DND-41 (cell line): ENCODE measurements around the gene SLC24A4.

ENCODE experiments used
- ATAC-seq: fragments of 200-7000 bp; cut with Tn5 transposase; 3 replicates; pipeline ENCODE4 v1.9.1; 2021; ENCODE audit warnings: low read depth; ENCODE audit not compliant: insufficient read depth
- DNase-seq: peaks from one replicate; pipeline ENCODE4 v3.0.0-alpha.2; 2020
- H2AFZ ChIP-seq: 2 replicates; pipeline ENCODE4 v1.6.0; 2012; ENCODE audit warnings: low read depth, low read length
- H3K27ac ChIP-seq: 2 replicates; pipeline ENCODE4 v1.5.1; 2012; ENCODE audit warnings: low read length, inconsistent platforms
- H3K27me3 ChIP-seq: fragments of 200-600 bp; sonication (generic); 2 replicates; pipeline ENCODE4 v1.6.0; 2012; ENCODE audit warnings: low read length, mild to moderate bottlenecking, inconsistent platforms; ENCODE audit not compliant: insufficient read depth, poor library complexity
- H3K36me3 ChIP-seq: 2 replicates; pipeline ENCODE4 v1.5.1; 2012; ENCODE audit warnings: low read length, inconsistent platforms; ENCODE audit not compliant: insufficient read depth
- H3K4me1 ChIP-seq: 2 replicates; pipeline ENCODE4 v1.5.1; 2012; ENCODE audit warnings: mild to moderate bottlenecking, low read length; ENCODE audit not compliant: insufficient read depth
- H3K4me2 ChIP-seq: 2 replicates; pipeline ENCODE4 v1.6.0; 2012; ENCODE audit warnings: mild to moderate bottlenecking, moderate library complexity, low read length, inconsistent platforms; ENCODE audit not compliant: insufficient read depth
- H3K4me3 ChIP-seq, 2 experiments: fragments of 200-600 bp in 1 of 2; shearing (Covaris generic) in 1 of 2; 2 replicates each; pipeline ENCODE4 v1.5.1; 2012 to 2016; ENCODE audit warnings: inconsistent platforms in 2 of 2, low read length in 2 of 2, mild to moderate bottlenecking in 2 of 2, low read depth in 1 of 2, moderate library complexity in 1 of 2
- H3K79me2 ChIP-seq: 2 replicates; pipeline ENCODE4 v1.6.0; 2012; ENCODE audit warnings: low read length, inconsistent platforms; ENCODE audit not compliant: insufficient read depth
- H3K9ac ChIP-seq: 2 replicates; pipeline ENCODE4 v1.6.0; 2012; ENCODE audit warnings: low read depth, mild to moderate bottlenecking, inconsistent platforms, low read length, moderate library complexity
- H3K9me3 ChIP-seq: 2 replicates; pipeline ENCODE4 v1.5.1; 2012; ENCODE audit warnings: low read length, moderate library complexity, mild to moderate bottlenecking, inconsistent platforms; ENCODE audit not compliant: insufficient read depth, severe bottlenecking
- H4K20me1 ChIP-seq: 2 replicates; pipeline ENCODE4 v1.6.0; 2012; ENCODE audit warnings: low read length; ENCODE audit not compliant: insufficient read depth
- CTCF ChIP-seq: IDR thresholded peaks from 2 replicates; pipeline ENCODE4 v1.5.1; 2012; ENCODE audit warnings: borderline replicate concordance, low read length, moderate library complexity, mild to moderate bottlenecking; ENCODE audit not compliant: poor library complexity, severe bottlenecking; ENCODE audit errors: extremely low read depth
- EZH2 ChIP-seq: IDR thresholded peaks from 3 replicates; pipeline ENCODE4 v1.6.1; 2012; ENCODE audit warnings: borderline replicate concordance, low read depth, mild to moderate bottlenecking, moderate library complexity, low read length, inconsistent platforms; ENCODE audit not compliant: severe bottlenecking

Gene SLC24A4

GRCh38 chr14:92527721-92528120 is 204.8 kb downstream of the SLC24A4 start:
- no peak for DNase-seq
- no peaks in the 10 kb centered on the region for H4K20me1 ChIP-seq
- no peaks in the 10 kb centered on the region for H3K9me3 ChIP-seq
- H3K9ac ChIP-seq, result no peak overlapping the region
- no peaks in the 10 kb centered on the region for H3K4me1 ChIP-seq
- H3K79me2 ChIP-seq, result no peaks in the 10 kb centered on the region
- no peak overlapping the region for H3K27ac ChIP-seq
- H3K27me3 ChIP-seq, result no peaks in the 10 kb centered on the region
- TF ChIP-seq CTCF, result no peak
- H2AFZ ChIP-seq, result no peak overlapping the region
- H3K4me2 ChIP-seq, result no peak overlapping the region
- no peak overlapping the region for H3K4me3 ChIP-seq
- H3K36me3 ChIP-seq, result no peaks in the 10 kb centered on the region
- no peak for ATAC-seq

DNA sequence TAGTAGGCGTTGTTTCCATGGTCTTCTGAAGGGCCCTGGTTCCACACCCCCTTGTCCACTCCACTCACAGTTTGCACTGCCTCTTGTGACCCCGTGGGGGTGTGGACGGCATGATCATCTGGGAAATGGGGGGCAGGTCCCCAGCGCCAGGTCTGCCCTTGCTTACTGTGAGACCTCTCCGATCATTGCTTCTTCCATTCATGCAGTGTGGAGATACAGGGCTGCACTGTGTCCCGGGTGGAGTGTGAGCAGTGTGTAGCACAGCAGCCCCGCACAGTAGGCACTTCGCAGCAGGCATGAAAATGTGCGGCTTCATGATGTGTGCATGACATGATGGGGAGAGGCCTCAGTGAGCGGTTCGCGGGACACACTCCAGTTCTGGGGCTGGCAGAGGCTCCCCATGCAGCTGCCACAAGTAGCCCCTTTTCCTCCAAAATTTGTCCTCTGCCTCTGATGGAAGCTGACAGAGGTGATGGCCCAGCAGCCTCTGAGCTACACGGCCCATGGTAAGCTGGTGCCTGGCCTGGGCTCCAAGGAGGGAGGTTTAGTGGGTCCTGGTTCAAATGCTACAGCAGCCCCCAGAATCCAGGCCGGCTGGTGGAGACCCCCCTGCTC is 205.6 kb downstream of the SLC24A4 start:
- no peak overlapping the region for H3K9ac ChIP-seq
- H3K4me1 ChIP-seq, result no peaks in the 10 kb centered on the region
- H3K9me3 ChIP-seq, result no peaks in the 10 kb centered on the region
- no peak overlapping the region for H3K4me2 ChIP-seq
- no peaks in the 10 kb centered on the region for H4K20me1 ChIP-seq
- H2AFZ ChIP-seq, result no peak overlapping the region
- no peak for DNase-seq
- no peak overlapping the region for H3K4me3 ChIP-seq
- no peaks in the 10 kb centered on the region for H3K27me3 ChIP-seq
- H3K36me3 ChIP-seq, result no peaks in the 10 kb centered on the region
- no peak overlapping the region for H3K27ac ChIP-seq
- no peak for ATAC-seq
- TF ChIP-seq EZH2 (no peak), CTCF (no peak)
- no peaks in the 10 kb centered on the region for H3K79me2 ChIP-seq

DNA sequence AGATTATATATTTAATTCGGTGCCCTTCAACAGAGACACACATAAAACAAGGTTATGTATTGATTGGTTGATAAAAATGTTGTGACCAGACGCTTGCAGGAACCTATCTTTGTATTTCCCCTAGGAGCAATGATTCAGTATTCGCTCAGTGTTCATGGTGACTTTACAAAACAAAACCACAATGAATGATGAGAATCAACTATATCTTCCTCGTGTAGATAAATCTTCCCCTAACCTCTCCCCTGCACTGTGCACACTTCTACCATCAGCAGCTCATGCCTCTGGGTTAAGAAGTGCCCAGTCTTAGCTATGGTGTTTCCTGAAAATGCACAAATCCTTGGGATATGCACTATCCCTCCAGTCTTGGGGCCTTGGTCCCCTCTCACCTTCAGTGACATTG is 206.9 kb downstream of the SLC24A4 start:
- no peak overlapping the region for H3K4me2 ChIP-seq
- H4K20me1 ChIP-seq, result no peaks in the 10 kb centered on the region

More for the DNA sequence above, 206.9 kb downstream of the SLC24A4 start:
- no peaks in the 10 kb centered on the region for H3K4me1 ChIP-seq
- DNase-seq (no peak), ATAC-seq (no peak)
- no peak overlapping the region for H3K27ac ChIP-seq
- H2AFZ ChIP-seq, result no peak overlapping the region
- H3K79me2 ChIP-seq, result no peaks in the 10 kb centered on the region
- no peaks in the 10 kb centered on the region for H3K9me3 ChIP-seq
- no peaks in the 10 kb centered on the region for H3K36me3 ChIP-seq
- no peaks in the 10 kb centered on the region for H3K27me3 ChIP-seq
- TF ChIP-seq CTCF, result no peak
- no peak for TF ChIP-seq EZH2
- H3K4me3 ChIP-seq, result no peak overlapping the region
- H3K9ac ChIP-seq, result no peak overlapping the region
